ENCODE results near the gene HNRNPM.
"Not testable (repeated sequence)": the region's sequence is repeated elsewhere in the genome, so short reads cannot be mapped to it uniquely, and the experiment has no call there.

HNRNPM gene

GRCh38 chr19:8429044-8429443 is 15.7 kb upstream of the HNRNPM start:
- H3K4me3 ChIP-seq (ENCODE audit: low read depth, low read length), result no peak overlapping the region
- TF ChIP-seq, protein P1, sequence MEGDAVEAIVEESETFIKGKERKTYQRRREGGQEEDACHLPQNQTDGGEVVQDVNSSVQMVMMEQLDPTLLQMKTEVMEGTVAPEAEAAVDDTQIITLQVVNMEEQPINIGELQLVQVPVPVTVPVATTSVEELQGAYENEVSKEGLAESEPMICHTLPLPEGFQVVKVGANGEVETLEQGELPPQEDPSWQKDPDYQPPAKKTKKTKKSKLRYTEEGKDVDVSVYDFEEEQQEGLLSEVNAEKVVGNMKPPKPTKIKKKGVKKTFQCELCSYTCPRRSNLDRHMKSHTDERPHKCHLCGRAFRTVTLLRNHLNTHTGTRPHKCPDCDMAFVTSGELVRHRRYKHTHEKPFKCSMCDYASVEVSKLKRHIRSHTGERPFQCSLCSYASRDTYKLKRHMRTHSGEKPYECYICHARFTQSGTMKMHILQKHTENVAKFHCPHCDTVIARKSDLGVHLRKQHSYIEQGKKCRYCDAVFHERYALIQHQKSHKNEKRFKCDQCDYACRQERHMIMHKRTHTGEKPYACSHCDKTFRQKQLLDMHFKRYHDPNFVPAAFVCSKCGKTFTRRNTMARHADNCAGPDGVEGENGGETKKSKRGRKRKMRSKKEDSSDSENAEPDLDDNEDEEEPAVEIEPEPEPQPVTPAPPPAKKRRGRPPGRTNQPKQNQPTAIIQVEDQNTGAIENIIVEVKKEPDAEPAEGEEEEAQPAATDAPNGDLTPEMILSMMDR (IDR thresholded peaks at IDR 0.05; ENCODE audit: control insufficient read depth, extremely low read depth, insufficient read depth), result no peak
- DNase-seq (ENCODE audit: low read depth), result no peak

DNA sequence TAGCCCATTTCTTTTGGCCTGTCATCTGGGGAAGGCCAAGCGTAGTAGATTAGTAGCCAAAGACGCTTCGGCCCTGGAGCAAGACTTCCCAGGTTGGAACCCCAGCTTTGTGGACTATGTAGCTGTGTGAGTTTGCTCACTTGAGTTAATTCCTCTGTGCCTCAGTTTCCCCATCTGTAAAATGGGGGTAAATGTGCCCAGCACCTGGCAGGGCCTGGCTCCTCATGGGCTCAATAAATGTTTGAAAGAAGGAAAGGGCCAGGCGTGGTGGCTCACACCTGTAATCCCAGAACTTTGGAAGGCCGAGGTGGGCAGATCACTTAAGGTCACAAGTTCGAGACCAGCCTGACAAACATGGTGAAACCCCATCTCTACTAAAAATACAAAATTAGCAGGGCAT is 14.9 kb upstream of the HNRNPM start:
- DNase-seq (ENCODE audit: low read depth), result no peak
- no peak overlapping the region for H3K4me3 ChIP-seq (ENCODE audit: low read depth, low read length)
- TF ChIP-seq, protein P1 (IDR thresholded peaks at IDR 0.05; ENCODE audit: control insufficient read depth, extremely low read depth, insufficient read depth), result no peak

GRCh38 chr19:8430650-8431049 is 14.1 kb upstream of the HNRNPM start:
- DNase-seq (ENCODE audit: low read depth), result no peak
- H3K4me3 ChIP-seq (ENCODE audit: low read depth, low read length), result no peak overlapping the region
- TF ChIP-seq, protein P1 (IDR thresholded peaks at IDR 0.05; ENCODE audit: control insufficient read depth, extremely low read depth, insufficient read depth), result no peak

DNA sequence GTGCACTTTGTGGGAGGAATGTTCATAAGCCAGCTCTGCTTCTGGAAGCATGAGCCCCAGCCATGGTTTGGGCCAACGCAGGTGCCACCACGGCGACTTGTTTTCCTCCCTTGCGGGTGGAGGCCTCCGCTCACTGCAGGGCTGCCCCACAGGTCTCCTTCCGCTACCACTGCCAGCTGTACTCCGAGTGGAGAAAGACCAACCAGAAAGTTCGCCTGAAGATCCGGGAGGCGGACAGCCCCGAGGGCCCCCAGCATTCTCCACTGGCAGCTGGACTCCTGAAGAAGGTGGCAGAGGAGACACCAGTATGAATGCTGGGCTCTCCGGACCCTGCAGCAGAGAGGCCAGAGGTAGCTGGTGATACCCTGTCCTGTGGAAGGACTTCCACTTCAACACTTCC is 6.5 kb upstream of the HNRNPM start:
- DNase-seq (ENCODE audit: low read depth), result no peak
- no peak overlapping the region for H3K4me3 ChIP-seq (ENCODE audit: low read depth, low read length)
- TF ChIP-seq, protein P1 (IDR thresholded peaks at IDR 0.05; ENCODE audit: control insufficient read depth, extremely low read depth, insufficient read depth), result no peak

DNA sequence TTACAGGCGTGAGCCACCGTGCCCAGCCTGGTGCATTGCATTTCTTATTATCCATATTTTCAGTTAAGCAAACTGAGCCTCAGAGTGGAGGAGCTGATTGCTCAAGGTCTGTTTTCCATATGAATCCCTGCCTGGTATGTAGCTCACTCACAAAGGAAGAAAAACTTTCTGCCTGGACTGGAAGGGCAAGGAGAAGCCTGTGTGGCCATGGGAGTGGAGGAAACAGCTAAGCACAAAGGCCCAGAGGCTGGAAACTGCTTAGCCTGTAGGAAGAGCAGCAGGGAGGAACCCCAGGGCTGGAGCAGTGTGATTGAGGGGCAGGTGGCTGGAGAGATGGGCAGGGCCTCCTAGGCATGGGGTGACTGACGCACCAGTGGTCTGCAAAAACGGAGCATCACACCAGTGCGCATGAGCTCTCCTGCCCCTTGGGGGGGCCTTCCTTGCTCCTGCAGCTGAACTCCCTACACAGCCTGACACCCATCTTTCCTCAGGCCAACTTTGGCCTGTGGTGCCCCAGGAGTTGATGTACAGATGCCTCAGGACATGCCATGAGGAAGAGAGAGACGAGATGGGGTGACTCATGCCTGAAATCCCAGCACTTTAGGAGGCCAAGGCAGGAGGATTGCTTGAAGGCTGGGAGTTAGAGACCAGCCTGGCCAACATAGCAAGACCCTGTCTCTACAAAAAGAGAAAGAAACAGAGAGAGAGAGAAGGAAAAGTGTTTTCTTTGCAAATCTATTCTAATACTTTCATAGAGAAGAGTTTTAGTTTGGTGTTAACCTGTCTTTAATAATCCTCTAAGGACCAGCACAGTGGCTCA is 2.8 kb upstream of the HNRNPM start:
- no peak overlapping the region for H3K4me3 ChIP-seq (ENCODE audit: low read depth, low read length)
- DNase-seq (ENCODE audit: low read depth), result no peak
- TF ChIP-seq, protein P1 (IDR thresholded peaks at IDR 0.05; ENCODE audit: control insufficient read depth, extremely low read depth, insufficient read depth), result no peak

- H3K4me3 ChIP-seq (ENCODE audit: low read depth, low read length), result peak overlapping the region; percentile 99
- DNase-seq (ENCODE audit: low read depth), result not testable (repeated sequence)
Measured at GRCh38 chr19:8444140-8444676, 567 bp upstream of the HNRNPM start.

DNA sequence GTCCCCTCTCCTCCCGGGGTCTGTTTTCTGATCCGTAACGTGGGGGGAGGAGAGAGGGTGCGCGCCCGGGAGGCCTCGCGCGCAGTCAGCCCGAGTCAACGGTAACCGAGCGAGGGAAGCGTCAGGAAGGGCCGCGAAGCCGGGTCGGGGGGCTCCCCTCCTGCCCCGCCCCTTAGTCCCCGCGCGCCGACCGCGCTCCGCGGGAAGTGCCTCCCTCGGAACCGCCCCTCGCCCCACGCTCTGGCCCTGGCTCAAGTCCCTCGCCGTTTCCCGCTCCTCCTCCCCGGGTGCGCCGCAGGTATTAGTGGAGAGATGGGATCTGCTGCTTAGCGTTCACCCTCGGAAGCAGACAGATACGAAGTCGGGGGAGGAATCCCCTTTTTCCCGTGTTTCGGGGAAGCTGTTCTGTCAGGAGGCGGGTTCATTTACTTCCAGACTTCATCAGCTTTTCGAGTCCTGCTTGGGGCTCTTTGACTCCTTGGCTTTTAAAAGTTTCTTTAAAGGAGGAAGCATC is 770 bp downstream of the HNRNPM start:
- TF ChIP-seq, protein P1 (IDR thresholded peaks at IDR 0.05; ENCODE audit: control insufficient read depth, extremely low read depth, insufficient read depth), result no peak
- DNase-seq (ENCODE audit: low read depth), result no peak
- peak overlapping the region; percentile 99 for H3K4me3 ChIP-seq (ENCODE audit: low read depth, low read length)
